Gastrocnemius medialis (tissue), 4 donors: ENCODE results near the gene NTN1.

Experiments used
- POLR2A ChIP-seq, 2 donors: fragments of 450-650 bp; IDR thresholded peaks; one replicate each; pipeline ENCODE4 v1.6.1; 2017; ENCODE audit warnings: antibody characterized with exemption in 2 of 2, mild to moderate bottlenecking in 2 of 2, moderate library complexity in 2 of 2
- TF ChIP-seq, protein P1 (sequence below), 5 experiments: fragments of 450-650 bp in 3 of 5; fragments of 200-600 bp in 2 of 5; sonication (generic) in 2 of 5; IDR thresholded peaks in 4 of 5; conservative IDR thresholded peaks in 1 of 5; 1 replicate in 4 of 5; 2 replicates in 1 of 5; pipeline ENCODE4 v1.5.1; 2016 to 2019; ENCODE audit warnings: antibody characterized with exemption in 5 of 5, mild to moderate bottlenecking in 3 of 5, moderate library complexity in 3 of 5

DNA sequence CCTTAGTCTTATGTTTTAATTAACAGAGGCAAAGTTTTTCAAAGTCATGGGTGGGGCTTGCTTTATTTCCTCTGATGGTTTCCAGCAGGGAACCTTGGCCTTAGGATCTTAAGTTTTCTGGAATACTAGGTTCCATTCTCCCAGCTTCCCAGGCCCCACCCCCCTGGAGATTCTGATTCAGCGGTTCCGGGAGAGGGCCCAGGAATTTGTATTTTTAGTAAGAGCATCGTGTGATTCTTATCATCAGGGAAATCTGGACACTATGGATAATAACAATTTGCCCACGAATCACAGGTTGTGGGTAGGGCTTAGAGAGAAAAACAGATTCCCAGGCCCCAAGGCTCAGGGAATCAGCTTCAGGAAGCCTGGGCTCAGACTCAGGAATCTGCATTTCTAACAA is 263.6 kb downstream of the NTN1 start:
- TF ChIP-seq, protein P1, sequence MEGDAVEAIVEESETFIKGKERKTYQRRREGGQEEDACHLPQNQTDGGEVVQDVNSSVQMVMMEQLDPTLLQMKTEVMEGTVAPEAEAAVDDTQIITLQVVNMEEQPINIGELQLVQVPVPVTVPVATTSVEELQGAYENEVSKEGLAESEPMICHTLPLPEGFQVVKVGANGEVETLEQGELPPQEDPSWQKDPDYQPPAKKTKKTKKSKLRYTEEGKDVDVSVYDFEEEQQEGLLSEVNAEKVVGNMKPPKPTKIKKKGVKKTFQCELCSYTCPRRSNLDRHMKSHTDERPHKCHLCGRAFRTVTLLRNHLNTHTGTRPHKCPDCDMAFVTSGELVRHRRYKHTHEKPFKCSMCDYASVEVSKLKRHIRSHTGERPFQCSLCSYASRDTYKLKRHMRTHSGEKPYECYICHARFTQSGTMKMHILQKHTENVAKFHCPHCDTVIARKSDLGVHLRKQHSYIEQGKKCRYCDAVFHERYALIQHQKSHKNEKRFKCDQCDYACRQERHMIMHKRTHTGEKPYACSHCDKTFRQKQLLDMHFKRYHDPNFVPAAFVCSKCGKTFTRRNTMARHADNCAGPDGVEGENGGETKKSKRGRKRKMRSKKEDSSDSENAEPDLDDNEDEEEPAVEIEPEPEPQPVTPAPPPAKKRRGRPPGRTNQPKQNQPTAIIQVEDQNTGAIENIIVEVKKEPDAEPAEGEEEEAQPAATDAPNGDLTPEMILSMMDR (IDR thresholded peaks at IDR 0.05 in 4 of 5, conservative IDR thresholded peaks at IDR 0.05 in 1 of 5) = no peak
- no peak for TF ChIP-seq POLR2A (IDR thresholded peaks at IDR 0.05)
